Measurements from ENCODE around the gene ELL2.

The ELL2 gene

DNA sequence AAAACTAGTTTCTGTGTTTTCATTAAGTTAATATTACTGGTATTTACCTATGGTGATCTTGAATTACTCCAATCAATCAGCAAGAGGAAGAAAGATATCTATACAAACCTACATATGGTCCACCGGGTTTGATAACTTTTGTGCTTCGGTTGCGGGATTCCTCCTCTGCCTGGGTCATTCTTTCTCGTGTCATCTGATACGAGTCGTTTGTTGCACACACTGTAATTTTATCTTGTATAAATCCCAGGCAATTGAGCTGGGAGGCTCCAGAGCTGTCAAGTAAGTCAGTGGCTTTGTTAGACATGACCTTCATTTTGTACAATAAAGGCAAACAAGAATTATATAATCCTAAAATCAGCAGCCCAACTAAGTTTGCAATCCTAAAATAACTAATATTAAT is 48.0 kb downstream of the ELL2 start:
- CTCF ChIA-PET = interaction anchor here (1.0 to 1.6 kb wide), 3 partner anchors 10 to 21 kb away, joined by 3 to 6 read pairs (median 4); no protein-coding TSS in a partner anchor
- TF ChIP-seq, protein P1, sequence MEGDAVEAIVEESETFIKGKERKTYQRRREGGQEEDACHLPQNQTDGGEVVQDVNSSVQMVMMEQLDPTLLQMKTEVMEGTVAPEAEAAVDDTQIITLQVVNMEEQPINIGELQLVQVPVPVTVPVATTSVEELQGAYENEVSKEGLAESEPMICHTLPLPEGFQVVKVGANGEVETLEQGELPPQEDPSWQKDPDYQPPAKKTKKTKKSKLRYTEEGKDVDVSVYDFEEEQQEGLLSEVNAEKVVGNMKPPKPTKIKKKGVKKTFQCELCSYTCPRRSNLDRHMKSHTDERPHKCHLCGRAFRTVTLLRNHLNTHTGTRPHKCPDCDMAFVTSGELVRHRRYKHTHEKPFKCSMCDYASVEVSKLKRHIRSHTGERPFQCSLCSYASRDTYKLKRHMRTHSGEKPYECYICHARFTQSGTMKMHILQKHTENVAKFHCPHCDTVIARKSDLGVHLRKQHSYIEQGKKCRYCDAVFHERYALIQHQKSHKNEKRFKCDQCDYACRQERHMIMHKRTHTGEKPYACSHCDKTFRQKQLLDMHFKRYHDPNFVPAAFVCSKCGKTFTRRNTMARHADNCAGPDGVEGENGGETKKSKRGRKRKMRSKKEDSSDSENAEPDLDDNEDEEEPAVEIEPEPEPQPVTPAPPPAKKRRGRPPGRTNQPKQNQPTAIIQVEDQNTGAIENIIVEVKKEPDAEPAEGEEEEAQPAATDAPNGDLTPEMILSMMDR (IDR thresholded peaks at IDR 0.05; ENCODE audit: control extremely low read depth, extremely low read depth, low read depth, missing control alignments) = no peak
- POLR2A ChIA-PET = no interaction called here
- DNase-seq (ENCODE audit: extremely low spot score) = no peak

DNA sequence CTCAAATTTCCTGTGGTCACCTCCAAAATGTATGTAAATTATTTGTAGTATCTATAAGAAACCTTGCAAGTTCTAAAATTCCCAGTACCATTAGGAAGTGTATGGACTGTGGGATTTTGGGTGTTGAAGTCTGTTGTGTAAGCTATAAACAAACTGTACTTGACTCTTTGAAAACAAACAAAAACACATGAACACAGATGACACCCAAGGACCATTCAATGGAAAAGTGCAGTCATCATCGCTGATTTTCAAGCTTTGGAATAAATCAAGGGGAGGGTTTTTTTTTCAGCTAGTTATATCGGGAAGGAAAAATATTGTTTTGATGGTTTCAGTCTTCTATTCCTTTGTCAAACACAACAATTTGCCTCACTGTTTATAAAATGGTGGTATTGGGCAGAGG is 49.6 kb downstream of the ELL2 start:
- ChIA-PET POLR2A (no interaction called here), CTCF (interaction anchor here (1.1 to 2.3 kb wide), 4 partner anchors 12 to 52 kb away, joined by 3 to 10 read pairs (median 4); no protein-coding TSS in a partner anchor)
- no peak for DNase-seq (ENCODE audit: extremely low spot score)
- TF ChIP-seq, protein P1 (IDR thresholded peaks at IDR 0.05; ENCODE audit: control extremely low read depth, extremely low read depth, low read depth, missing control alignments) = no peak

DNA sequence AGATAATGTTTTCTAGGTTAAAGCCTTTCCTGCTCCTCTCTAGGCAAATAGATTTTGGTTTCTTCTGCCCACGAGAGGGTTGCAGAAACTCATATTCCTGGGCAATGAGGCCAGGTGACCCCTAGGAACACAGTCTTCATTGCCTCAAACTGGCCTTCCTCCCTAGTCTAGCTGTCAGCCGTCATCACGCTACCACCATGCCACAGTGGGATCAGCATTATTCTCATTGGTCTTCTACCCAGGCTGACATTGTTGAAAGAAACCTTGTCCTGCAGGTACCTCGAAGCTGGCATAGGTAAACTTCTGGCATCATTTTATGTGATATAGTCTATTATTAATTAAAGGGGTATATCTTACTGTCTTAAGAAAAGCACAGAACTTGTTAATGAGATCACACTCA is 51.1 kb downstream of the ELL2 start:
- TF ChIP-seq, protein P1 (IDR thresholded peaks at IDR 0.05; ENCODE audit: control extremely low read depth, extremely low read depth, low read depth, missing control alignments) = no peak
- ChIA-PET POLR2A (no interaction called here), CTCF (interaction anchor here (1.3 kb wide), 1 partner anchor 54 kb away, joined by 4 read pairs; no protein-coding TSS in a partner anchor)
- DNase-seq (ENCODE audit: extremely low spot score) = no peak

DNA sequence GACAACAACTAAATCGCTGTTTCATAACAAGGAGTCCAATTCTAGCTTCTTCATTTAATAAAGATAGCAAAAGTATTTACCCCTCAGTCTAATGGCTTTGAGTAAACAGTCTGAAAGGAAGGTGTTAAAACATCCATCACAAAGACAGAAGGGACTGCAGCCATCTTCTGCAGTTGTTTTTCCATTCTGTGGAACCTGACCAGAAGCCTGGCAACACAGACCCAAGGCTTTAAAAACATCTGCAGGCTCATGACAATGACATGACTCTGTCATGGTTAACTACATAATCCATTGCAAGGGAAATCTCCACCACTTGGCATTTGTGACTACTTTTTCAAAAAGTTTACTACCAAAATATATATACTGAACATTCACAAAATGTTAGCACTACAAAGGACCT is 51.9 kb downstream of the ELL2 start:
- POLR2A ChIA-PET = no interaction called here
- CTCF ChIA-PET = interaction anchor here (1.4 to 1.6 kb wide), 2 partner anchors 11 to 14 kb away, joined by 3 read pairs; no protein-coding TSS in a partner anchor
- TF ChIP-seq, protein P1 (IDR thresholded peaks at IDR 0.05; ENCODE audit: control extremely low read depth, extremely low read depth, low read depth, missing control alignments) = no peak

DNA sequence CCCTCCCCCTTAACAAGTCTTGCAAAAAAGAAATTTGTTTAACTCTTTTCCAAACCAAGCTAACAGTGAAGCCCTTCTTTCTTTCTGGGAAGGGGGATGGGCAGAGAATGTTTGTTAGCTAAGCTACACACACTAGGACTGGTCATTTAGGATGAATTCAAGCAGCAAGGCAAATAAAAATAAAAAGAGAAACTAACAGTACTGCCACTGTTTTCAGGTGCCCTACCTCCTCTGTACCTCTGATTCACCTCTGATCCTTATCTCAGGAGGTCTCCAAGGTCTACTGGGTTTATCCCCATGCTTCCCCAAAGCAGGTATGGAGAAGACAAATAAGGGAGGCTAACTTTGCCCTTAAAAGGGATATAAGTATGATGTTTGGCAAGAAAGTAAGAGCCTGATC is 52.9 kb downstream of the ELL2 start:
- ChIA-PET CTCF (interaction anchor here (1.0 to 1.6 kb wide), 4 partner anchors 8 to 68 kb away, joined by 3 to 4 read pairs (median 3); no protein-coding TSS in a partner anchor), POLR2A (no interaction called here)
- no peak for DNase-seq (ENCODE audit: extremely low spot score)
- TF ChIP-seq, protein P1 (IDR thresholded peaks at IDR 0.05; ENCODE audit: control extremely low read depth, extremely low read depth, low read depth, missing control alignments) = no peak

More for the DNA sequence above, 51.9 kb downstream of the ELL2 start:
- DNase-seq (ENCODE audit: extremely low spot score) = no peak

DNA sequence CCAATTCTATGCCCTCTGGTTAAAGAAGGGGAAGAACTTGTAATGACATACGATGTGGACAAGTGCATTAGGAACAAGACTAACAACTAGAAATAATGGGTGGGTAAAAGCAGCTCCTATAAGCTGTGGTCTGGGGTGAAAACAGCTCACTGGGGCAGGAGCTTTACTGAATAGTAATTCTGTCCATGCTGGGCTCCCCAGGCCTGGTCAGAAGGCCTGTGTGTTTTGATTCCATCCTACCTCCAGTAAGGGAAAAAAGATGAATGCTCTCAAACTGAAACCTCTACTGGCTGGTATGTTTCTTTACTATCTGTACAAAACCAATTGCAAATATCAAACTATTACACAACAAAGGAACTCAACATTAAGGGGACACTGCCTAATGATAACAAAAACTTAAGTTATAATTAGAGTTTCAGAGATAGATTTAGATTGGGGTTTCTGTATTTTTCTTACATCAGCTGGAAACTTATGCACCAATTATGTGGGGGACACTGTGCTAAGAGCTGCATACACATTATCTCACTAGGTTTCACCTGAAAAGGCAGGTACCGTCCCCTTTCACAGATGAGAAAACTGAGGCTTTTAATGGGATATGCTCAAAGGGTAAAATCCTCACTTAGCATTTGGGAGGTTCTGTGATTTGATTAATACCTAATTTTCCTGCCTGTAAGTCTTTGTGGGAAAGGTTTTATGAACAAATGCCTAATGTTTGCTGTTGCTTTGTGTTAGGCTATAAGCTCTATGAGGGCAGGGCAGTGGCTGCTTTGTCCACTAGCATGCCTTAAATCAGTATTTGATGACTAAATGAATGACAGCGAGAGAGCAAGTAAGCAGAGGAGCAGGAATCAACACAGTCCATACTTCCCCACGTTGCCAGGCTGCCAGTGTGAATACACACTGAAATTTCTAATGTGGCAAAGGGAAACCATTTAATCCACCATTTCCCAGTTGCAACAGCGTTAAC is 53.6 kb downstream of the ELL2 start:
- ChIA-PET POLR2A (no interaction called here), CTCF (interaction anchor here (0.8 to 1.6 kb wide), 7 partner anchors 9 to 67 kb away, joined by 3 to 5 read pairs (median 3); no protein-coding TSS in a partner anchor)
- no peak for DNase-seq (ENCODE audit: extremely low spot score)
- TF ChIP-seq, protein P1 (IDR thresholded peaks at IDR 0.05; ENCODE audit: control extremely low read depth, extremely low read depth, low read depth, missing control alignments) = no peak

Measured in GM10248 (cell line).